Endothelial cell of umbilical vein (primary cell): ENCODE results near the gene TUBG1. TPM values are rescaled to one million over a fixed set of nuclear protein-coding genes. Genes with fewer than 3 reads are reported as not detected.

Experiments used
- BruUV-seq: library from RNA; stranded (reverse); fragments of 400-500 nt; replicated peaks from 2 replicates; lab custom pipeline; 2021; lab: Mats Ljungman, UMichigan
- CTCF ChIA-PET: fragments of 300-600, 350-600 bp; sonication (Branson Sonifier 250); formaldehyde crosslinking; loops from one replicate; lab custom pipeline; 2021; ENCODE audit warnings: antibody characterized with exemption, inconsistent platforms; lab: Charles Lee
- POLR2A ChIA-PET: fragments of 300-600, 350-600 bp; sonication (Branson Sonifier 250); formaldehyde crosslinking; loops from one replicate; lab custom pipeline; 2021; ENCODE audit warnings: antibody characterized with exemption, inconsistent platforms; lab: Charles Lee
- DNase-seq: peaks from one replicate; pipeline ENCODE4 v3.0.0-alpha.2; 2011; ENCODE audit warnings: low read depth, low spot score
- FAIRE-seq: peaks from 2 replicates; lab custom pipeline; 2011; peaks lifted over from hg19 to GRCh38; lab: Jason Lieb, UNC
- H2AFZ ChIP-seq: 2 replicates; pipeline ENCODE4 v1.6.0; 2012; ENCODE audit warnings: low read depth, low read length, control low read depth, inconsistent platforms
- H3K27ac ChIP-seq: 2 replicates; pipeline ENCODE4 v1.5.1; 2011; ENCODE audit warnings: low read depth, mild to moderate bottlenecking, control low read depth, low read length, moderate library complexity; ENCODE audit not compliant: insufficient read depth
- H3K27me3 ChIP-seq, 2 experiments: 2 replicates each; pipeline versions ENCODE4 v1.6.0 to v1.6.1; 2011; ENCODE audit warnings: low read length in 2 of 2, mixed read lengths in 1 of 2; ENCODE audit not compliant: control insufficient read depth in 2 of 2, insufficient read depth in 2 of 2
- H3K36me3 ChIP-seq, 2 experiments: 2 replicates in 1 of 2; 3 replicates in 1 of 2; pipeline ENCODE4 v1.5.1; 2011; ENCODE audit warnings: low read length in 2 of 2, mild to moderate bottlenecking in 1 of 2, moderate library complexity in 1 of 2; ENCODE audit not compliant: control insufficient read depth in 2 of 2, insufficient read depth in 2 of 2; ENCODE audit errors: extremely low read depth in 1 of 2
- H3K4me1 ChIP-seq: 3 replicates; pipeline ENCODE4 v1.5.1; 2011; ENCODE audit warnings: mild to moderate bottlenecking, low read length; ENCODE audit not compliant: control insufficient read depth, insufficient read depth; ENCODE audit errors: extremely low read depth
- H3K4me2 ChIP-seq: 2 replicates; pipeline ENCODE4 v1.6.1; 2011; ENCODE audit warnings: low read length, control low read depth, mixed read lengths; ENCODE audit not compliant: insufficient read depth
- H3K4me3 ChIP-seq, 3 experiments: fragments of 200-600 bp in 1 of 3; sonication (generic), shearing (Covaris generic) in 1 of 3; replicated peaks in 1 of 3; 2 replicates each; pipeline ENCODE4 v1.5.1; 2011 to 2016; ENCODE audit warnings: control low read depth in 3 of 3, low read length in 3 of 3, mild to moderate bottlenecking in 2 of 3, inconsistent platforms in 1 of 3, low read depth in 1 of 3, moderate library complexity in 1 of 3; ENCODE audit not compliant: insufficient read depth in 1 of 3
- H3K79me2 ChIP-seq: 2 replicates; pipeline ENCODE4 v1.6.0; 2012; ENCODE audit warnings: low read length, inconsistent platforms; ENCODE audit not compliant: control insufficient read depth, insufficient read depth
- H3K9ac ChIP-seq: replicated peaks from 2 replicates; pipeline ENCODE3; 2011; ENCODE audit warnings: low read length, control low read depth; ENCODE audit not compliant: insufficient read depth; ENCODE audit errors: extremely low read depth
- H3K9me1 ChIP-seq: replicated peaks from 3 replicates; pipeline ENCODE4 v1.6.0; 2011; ENCODE audit warnings: mild to moderate bottlenecking, low read length; ENCODE audit not compliant: control insufficient read depth, insufficient read depth; ENCODE audit errors: extremely low read depth
- H3K9me3 ChIP-seq: replicated peaks from 2 replicates; pipeline ENCODE4 v1.5.1; 2012; ENCODE audit warnings: low read length, inconsistent platforms; ENCODE audit not compliant: control insufficient read depth, insufficient read depth
- H4K20me1 ChIP-seq: replicated peaks from 2 replicates; pipeline ENCODE3; 2011; ENCODE audit warnings: mild to moderate bottlenecking, low read length; ENCODE audit not compliant: control insufficient read depth, insufficient read depth; ENCODE audit errors: extremely low read depth
- EZH2 ChIP-seq: IDR thresholded peaks from 2 replicates; pipeline ENCODE4 v1.6.1; 2012; ENCODE audit warnings: borderline replicate concordance, low read depth, mild to moderate bottlenecking, moderate library complexity, low read length, inconsistent platforms; ENCODE audit not compliant: severe bottlenecking
- FOS ChIP-seq: IDR thresholded peaks from 2 replicates; pipeline ENCODE4 v1.6.1; 2011; ENCODE audit warnings: mild to moderate bottlenecking, low read length, moderate library complexity, borderline replicate concordance; ENCODE audit not compliant: insufficient read depth
- GATA2 ChIP-seq: IDR thresholded peaks from 2 replicates; pipeline ENCODE4 v1.7.0; 2011; ENCODE audit warnings: low read depth, mild to moderate bottlenecking, moderate library complexity, mixed read lengths, low read length; ENCODE audit not compliant: insufficient read length, insufficient read depth
- JUN ChIP-seq: IDR thresholded peaks from 2 replicates; pipeline ENCODE4 v1.6.1; 2011; ENCODE audit warnings: borderline replicate concordance, low read depth; ENCODE audit not compliant: insufficient read length, insufficient read depth
- MYC ChIP-seq: IDR thresholded peaks from one replicate; pipeline ENCODE4 v1.6.1; 2011; ENCODE audit warnings: mild to moderate bottlenecking, low read depth, low read length
- POLR2A ChIP-seq: IDR thresholded peaks from 2 replicates; pipeline ENCODE4 v1.6.1; 2012; ENCODE audit warnings: low read depth, mild to moderate bottlenecking, control low read depth, low read length
- POLR2AphosphoS5 ChIP-seq: IDR thresholded peaks from 2 replicates; pipeline ENCODE4 v1.6.1; 2012; ENCODE audit warnings: low read depth, mild to moderate bottlenecking, control low read depth, low read length, moderate library complexity; ENCODE audit not compliant: insufficient read depth
- dilution Hi-C: fragments of 300-500 bp; cut with MboI; formaldehyde crosslinking; loops from one replicate; pipeline ENCODE4 v1.15.0; 2019; ENCODE audit warnings: low sequenced_read_pairs; ENCODE audit not compliant: extremely low pct_ligation_motif_present
- intact Hi-C: fragments of 100-400 bp; cut with micrococcal nuclease; formaldehyde crosslinking; loops from one replicate; pipeline ENCODE4 v1.10.0; 2022
- polyA plus RNA-seq, 4 experiments: library from polyadenylated mRNA; depleted of rRNA in 3 of 4; stranded (reverse) in 3 of 4; unstranded in 1 of 4; fragments of >200 nt; gene quantifications; 2 replicates each; pipeline versions ENCODE4 v1.2.1 to v1.2.3, GENCODE V29; 2011 to 2012; ENCODE audit warnings: missing spikeins in 1 of 4
- total RNA-seq: library from RNA; stranded (reverse); gene quantifications from 2 replicates; pipeline ENCODE4 v1.2.3, GENCODE V29; 2021
- TF ChIP-seq, protein P1 (sequence below), 2 donors: IDR thresholded peaks; 1 replicate in 1 of 2; 2 replicates in 1 of 2; pipeline ENCODE4 v1.5.1; 2011; ENCODE audit warnings: low read length in 2 of 2, mild to moderate bottlenecking in 2 of 2, moderate library complexity in 2 of 2, control low read depth in 1 of 2, inconsistent platforms in 1 of 2, low read depth in 1 of 2; ENCODE audit not compliant: insufficient read depth in 1 of 2; ENCODE audit errors: extremely low read depth in 1 of 2
- TF ChIP-seq, protein P2 (sequence below): IDR thresholded peaks from 2 replicates; pipeline ENCODE4 v1.6.1; 2011; ENCODE audit not compliant: insufficient read depth, insufficient read length

TUBG1 gene
- total and polyA plus RNA-seq, 2 donors (not counting 3 experiments of a cell fraction or from before 2014, with no cell fraction given), result 102 to 132 TPM

DNA sequence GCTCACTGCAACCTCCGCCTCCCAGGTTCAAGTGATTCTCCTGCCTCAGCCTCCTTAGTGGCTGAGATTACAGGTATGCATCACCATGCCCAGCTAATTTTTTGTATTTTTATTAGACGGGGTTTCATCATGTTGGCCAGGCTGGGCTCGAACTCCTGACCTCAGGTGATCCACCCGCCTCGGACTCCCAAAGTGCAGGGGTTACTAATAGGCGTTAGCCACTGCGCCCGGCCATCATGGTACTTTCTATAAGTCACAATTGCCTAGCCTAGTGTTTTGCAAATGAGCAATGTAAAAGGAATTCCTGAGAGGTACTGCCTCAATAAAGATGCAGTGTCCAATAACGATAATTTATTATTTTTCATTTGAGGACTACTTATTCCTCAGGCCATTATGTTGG is 18.1 kb upstream of the TUBG1 start:
- H4K20me1 ChIP-seq, result no peaks in the 10 kb centered on the region
- H2AFZ ChIP-seq, result no peak overlapping the region
- no peaks in the 10 kb centered on the region for H3K9me3 ChIP-seq
- peaks cover 7 to 15% of the 10 kb centered on the region in 2 experiments for H3K36me3 ChIP-seq
- H3K4me1 ChIP-seq, result no peaks in the 10 kb centered on the region
- no peak overlapping the region for H3K27ac ChIP-seq
- H3K79me2 ChIP-seq, result no peaks in the 10 kb centered on the region
- ChIA-PET CTCF (interaction anchor here (1.1 to 2.6 kb wide), 2 partner anchors 9 to 13 kb away, joined by 3 to 13 read pairs; partner anchors contain the start of gene PSMC3IP), POLR2A (no interaction called here)
- no peak overlapping the region for H3K9ac ChIP-seq
- TF ChIP-seq EZH2 (no peak), POLR2AphosphoS5 (no peak), GATA2 (no peak), FOS (no peak), POLR2A (no peak), JUN (no peak), MYC (no peak)
- TF ChIP-seq, protein P1, sequence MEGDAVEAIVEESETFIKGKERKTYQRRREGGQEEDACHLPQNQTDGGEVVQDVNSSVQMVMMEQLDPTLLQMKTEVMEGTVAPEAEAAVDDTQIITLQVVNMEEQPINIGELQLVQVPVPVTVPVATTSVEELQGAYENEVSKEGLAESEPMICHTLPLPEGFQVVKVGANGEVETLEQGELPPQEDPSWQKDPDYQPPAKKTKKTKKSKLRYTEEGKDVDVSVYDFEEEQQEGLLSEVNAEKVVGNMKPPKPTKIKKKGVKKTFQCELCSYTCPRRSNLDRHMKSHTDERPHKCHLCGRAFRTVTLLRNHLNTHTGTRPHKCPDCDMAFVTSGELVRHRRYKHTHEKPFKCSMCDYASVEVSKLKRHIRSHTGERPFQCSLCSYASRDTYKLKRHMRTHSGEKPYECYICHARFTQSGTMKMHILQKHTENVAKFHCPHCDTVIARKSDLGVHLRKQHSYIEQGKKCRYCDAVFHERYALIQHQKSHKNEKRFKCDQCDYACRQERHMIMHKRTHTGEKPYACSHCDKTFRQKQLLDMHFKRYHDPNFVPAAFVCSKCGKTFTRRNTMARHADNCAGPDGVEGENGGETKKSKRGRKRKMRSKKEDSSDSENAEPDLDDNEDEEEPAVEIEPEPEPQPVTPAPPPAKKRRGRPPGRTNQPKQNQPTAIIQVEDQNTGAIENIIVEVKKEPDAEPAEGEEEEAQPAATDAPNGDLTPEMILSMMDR (IDR thresholded peaks at IDR 0.05; ENCODE audit: extremely low read depth in 1 of 2, insufficient read depth in 1 of 2, low read depth in 1 of 2, low read length in 2 of 2), result no peak
- TF ChIP-seq, protein P2, sequence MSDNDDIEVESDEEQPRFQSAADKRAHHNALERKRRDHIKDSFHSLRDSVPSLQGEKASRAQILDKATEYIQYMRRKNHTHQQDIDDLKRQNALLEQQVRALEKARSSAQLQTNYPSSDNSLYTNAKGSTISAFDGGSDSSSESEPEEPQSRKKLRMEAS, result no peak
- dilution Hi-C loops, result no loop called here
- H3K4me3 ChIP-seq, result no peak overlapping the region
- FAIRE-seq, result no peak
- no peaks in the 10 kb centered on the region for H3K27me3 ChIP-seq
- no peak for DNase-seq
- H3K4me2 ChIP-seq, result no peak overlapping the region
- BruUV-seq, result no TSS peak
- no peaks in the 10 kb centered on the region for H3K9me1 ChIP-seq
- intact Hi-C loops, result no loop called here
